ENCODE measurements around the gene ZNF334.

- no peak for TF ChIP-seq POLR2A (IDR thresholded peaks at IDR 0.05)
- TF ChIP-seq CTCF (IDR thresholded peaks at IDR 0.05), result no peak
- TF ChIP-seq EP300 (IDR thresholded peaks at IDR 0.05), result no peak
Measured at GRCh38 chr20:46523696-46524328, 10.5 kb upstream of the ZNF334 start.

All from stomach (tissue), 4 donors.